GM19468 (cell line): ENCODE data around the gene TMEM51.

Experiments used
- ATAC-seq: cut with Tn5 transposase; IDR thresholded peaks from one replicate; pipeline ENCODE4 v1.9.1; 2021; ENCODE audit warnings: mild to moderate bottlenecking, moderate library complexity, moderate number of reproducible peaks; ENCODE audit not compliant: unreplicated experiment; ENCODE audit errors: extremely low read depth

The TMEM51 gene

GRCh38 chr1:15236321-15236721, 82.8 kb downstream of the TMEM51 start:
- ATAC-seq = no peak

- no peak for ATAC-seq
These were observed 83.2 kb downstream of the TMEM51 start for GRCh38 chr1:15236746-15237145.

- no peak for ATAC-seq
These were observed 85.2 kb downstream of the TMEM51 start for GRCh38 chr1:15238789-15239188.

- no peak for ATAC-seq
These were observed 89.2 kb downstream of the TMEM51 start for GRCh38 chr1:15242766-15243165.

GRCh38 chr1:15243275-15244043, 89.9 kb downstream of the TMEM51 start:
- no peak for ATAC-seq

GRCh38 chr1:15244813-15245212, 91.3 kb downstream of the TMEM51 start:
- no peak for ATAC-seq

- ATAC-seq = no peak
These were observed 92.2 kb downstream of the TMEM51 start for GRCh38 chr1:15245593-15246360.

GRCh38 chr1:15246960-15247614, 93.5 kb downstream of the TMEM51 start, which contains the start of gene FHAD1:
Gene FHAD1 (plus strand): TSS chr1:15247223. CDS start chr1:15251785, 4,562 bp downstream.
- no peak for ATAC-seq

- no peak for ATAC-seq
These were observed 94.7 kb downstream of the TMEM51 start for GRCh38 chr1:15248216-15248615.

- ATAC-seq = no peak
These were observed 95.5 kb downstream of the TMEM51 start for GRCh38 chr1:15249081-15249480.

- ATAC-seq = no peak
These were observed 98.6 kb downstream of the TMEM51 start for GRCh38 chr1:15251857-15252835.

- no peak for ATAC-seq
These were observed 101.0 kb downstream of the TMEM51 start for GRCh38 chr1:15254559-15254958.

- ATAC-seq = no peak
These were observed 102.1 kb downstream of the TMEM51 start for GRCh38 chr1:15255582-15256149.

GRCh38 chr1:15256584-15256983, 103.0 kb downstream of the TMEM51 start:
- ATAC-seq = no peak

- ATAC-seq = no peak
These were observed 103.8 kb downstream of the TMEM51 start for GRCh38 chr1:15257309-15257708.

GRCh38 chr1:15258833-15259621, 105.5 kb downstream of the TMEM51 start:
- ATAC-seq = no peak

- ATAC-seq = no peak
These were observed 106.1 kb downstream of the TMEM51 start for GRCh38 chr1:15259622-15260007.

GRCh38 chr1:15260418-15261154, 107.0 kb downstream of the TMEM51 start:
- ATAC-seq = no peak
